Measurements from ENCODE around the gene CAMK1D.

- TF ChIP-seq, protein P1, sequence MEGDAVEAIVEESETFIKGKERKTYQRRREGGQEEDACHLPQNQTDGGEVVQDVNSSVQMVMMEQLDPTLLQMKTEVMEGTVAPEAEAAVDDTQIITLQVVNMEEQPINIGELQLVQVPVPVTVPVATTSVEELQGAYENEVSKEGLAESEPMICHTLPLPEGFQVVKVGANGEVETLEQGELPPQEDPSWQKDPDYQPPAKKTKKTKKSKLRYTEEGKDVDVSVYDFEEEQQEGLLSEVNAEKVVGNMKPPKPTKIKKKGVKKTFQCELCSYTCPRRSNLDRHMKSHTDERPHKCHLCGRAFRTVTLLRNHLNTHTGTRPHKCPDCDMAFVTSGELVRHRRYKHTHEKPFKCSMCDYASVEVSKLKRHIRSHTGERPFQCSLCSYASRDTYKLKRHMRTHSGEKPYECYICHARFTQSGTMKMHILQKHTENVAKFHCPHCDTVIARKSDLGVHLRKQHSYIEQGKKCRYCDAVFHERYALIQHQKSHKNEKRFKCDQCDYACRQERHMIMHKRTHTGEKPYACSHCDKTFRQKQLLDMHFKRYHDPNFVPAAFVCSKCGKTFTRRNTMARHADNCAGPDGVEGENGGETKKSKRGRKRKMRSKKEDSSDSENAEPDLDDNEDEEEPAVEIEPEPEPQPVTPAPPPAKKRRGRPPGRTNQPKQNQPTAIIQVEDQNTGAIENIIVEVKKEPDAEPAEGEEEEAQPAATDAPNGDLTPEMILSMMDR (IDR thresholded peaks at IDR 0.05), result no peak
- TF ChIP-seq YY1 (IDR thresholded peaks at IDR 0.05; ENCODE audit: low read depth), result no peak
- TF ChIP-seq EZH2phosphoT487 (IDR thresholded peaks at IDR 0.05; ENCODE audit: borderline replicate concordance, low read depth), result no peak
Observed at GRCh38 chr10:12608761-12609160, 259.4 kb downstream of the CAMK1D start.

Data from SK-N-SH (cell line).